Left forelimb (tissue), 1 donor: ENCODE measurements around the gene TLR5.
A peak's percentile ranks its signal among the peaks of the same experiment; 100 is the strongest.
"Not testable (repeated sequence)": the region's sequence is repeated elsewhere in the genome, so short reads cannot be mapped to it uniquely, and the experiment has no call there.

Source experiments
- DNase-seq: peaks from one replicate; pipeline ENCODE4 v3.0.0-alpha.2; 2018; ENCODE audit warnings: low spot score

The TLR5 gene, protein sequence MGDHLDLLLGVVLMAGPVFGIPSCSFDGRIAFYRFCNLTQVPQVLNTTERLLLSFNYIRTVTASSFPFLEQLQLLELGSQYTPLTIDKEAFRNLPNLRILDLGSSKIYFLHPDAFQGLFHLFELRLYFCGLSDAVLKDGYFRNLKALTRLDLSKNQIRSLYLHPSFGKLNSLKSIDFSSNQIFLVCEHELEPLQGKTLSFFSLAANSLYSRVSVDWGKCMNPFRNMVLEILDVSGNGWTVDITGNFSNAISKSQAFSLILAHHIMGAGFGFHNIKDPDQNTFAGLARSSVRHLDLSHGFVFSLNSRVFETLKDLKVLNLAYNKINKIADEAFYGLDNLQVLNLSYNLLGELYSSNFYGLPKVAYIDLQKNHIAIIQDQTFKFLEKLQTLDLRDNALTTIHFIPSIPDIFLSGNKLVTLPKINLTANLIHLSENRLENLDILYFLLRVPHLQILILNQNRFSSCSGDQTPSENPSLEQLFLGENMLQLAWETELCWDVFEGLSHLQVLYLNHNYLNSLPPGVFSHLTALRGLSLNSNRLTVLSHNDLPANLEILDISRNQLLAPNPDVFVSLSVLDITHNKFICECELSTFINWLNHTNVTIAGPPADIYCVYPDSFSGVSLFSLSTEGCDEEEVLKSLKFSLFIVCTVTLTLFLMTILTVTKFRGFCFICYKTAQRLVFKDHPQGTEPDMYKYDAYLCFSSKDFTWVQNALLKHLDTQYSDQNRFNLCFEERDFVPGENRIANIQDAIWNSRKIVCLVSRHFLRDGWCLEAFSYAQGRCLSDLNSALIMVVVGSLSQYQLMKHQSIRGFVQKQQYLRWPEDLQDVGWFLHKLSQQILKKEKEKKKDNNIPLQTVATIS

GRCh38 chr1:223142795-223143536 is at the start of gene TLR5:
Gene TLR5 (minus strand): TSS chr1:223143248. CDS start chr1:223113031, 30,217 bp downstream.
- peak; percentile 87 for DNase-seq

DNA sequence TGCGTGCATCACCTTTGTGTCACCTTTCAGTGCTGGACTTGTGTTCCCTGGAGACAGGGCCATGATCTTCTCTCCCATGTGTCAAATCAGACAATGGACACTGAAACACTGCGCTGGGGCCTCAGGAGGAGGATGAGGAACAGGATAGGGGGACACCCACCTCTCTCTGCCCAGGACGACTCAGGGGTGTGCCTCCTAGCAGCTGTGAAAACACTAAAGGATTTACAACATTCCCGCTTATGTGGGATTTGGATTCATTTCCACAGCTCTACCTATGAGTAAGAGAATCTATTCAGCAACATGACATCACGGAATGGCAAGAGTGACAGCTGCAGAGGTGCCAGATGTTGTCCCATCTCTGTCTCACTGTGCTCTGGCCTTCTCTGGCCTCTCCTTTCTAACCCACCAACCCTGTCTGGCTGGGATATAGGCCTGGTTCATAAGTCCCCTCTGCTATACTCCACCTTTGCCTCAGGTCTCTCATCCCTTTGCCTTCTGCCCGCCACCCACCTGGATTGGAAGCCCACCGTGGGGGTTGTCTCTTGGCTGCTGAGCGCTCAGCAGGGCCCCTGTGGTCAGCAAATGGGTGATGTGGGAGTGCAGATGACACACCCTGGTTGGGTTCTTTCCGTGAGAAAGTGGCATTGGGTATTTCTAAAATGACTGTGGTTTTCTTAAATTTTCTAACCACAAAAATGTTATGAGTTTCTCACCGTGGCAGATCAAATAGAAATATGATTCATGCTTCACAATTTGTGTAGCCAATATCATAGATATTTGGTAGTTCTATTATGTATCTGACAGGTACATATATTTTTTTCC is 47.1 kb upstream of the TLR5 start:
- DNase-seq: no peak

DNA sequence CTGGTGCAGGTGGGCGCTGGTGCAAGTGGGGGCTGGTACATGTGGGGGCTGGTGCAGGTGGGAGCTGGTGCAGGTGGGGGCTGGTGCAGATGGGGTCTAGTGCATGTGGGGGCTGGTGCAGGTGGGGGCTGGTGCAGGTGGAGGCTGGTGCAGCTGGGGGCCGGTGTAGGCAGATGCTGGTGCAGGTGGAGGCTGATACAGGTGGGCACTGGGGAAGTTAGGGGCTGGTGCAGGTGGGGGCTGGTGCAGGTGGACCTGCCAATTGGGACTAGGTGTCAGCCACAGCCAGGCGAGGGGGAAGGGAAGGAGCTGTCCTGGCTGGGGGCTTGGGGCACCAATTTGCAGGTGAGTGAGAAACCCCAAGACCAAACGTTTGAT is 46.5 kb upstream of the TLR5 start:
- DNase-seq: no peak

DNA sequence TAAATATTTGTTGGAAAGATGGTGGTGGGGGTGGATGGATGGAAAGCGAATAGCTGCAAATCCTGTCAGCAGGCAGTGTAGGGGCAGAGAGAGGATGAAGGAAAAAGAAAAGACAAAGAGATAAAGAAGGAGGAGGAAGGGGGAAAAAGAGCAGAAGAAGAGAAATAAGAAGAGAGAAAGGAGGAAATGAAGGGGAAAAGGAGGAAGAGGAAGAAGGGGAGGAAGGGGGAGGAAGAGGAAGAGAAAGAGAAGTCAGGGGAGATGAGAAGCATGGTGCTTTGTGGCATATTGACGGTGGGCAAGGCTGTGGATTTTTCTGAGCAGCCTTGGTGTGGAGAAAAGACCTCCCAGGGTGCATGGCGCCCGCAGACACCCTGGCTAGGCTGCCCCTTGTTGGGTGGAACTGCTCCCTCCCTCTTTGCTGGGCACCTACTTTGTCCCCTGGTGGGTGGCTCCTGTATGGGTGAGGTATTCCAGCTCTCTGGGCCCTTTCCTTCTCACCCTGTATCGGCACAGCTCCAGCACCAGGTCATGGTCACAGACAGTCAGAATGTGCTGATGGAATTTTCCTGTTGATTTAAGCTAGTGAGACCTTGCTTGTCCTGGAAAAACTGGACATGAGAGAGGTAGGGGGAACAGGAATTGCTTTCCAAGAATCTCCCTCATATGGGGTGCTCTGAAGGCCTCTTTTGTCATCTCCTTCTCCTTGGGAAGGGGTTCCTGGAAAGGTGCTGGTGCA is 45.7 kb upstream of the TLR5 start:
- DNase-seq: no peak

DNA sequence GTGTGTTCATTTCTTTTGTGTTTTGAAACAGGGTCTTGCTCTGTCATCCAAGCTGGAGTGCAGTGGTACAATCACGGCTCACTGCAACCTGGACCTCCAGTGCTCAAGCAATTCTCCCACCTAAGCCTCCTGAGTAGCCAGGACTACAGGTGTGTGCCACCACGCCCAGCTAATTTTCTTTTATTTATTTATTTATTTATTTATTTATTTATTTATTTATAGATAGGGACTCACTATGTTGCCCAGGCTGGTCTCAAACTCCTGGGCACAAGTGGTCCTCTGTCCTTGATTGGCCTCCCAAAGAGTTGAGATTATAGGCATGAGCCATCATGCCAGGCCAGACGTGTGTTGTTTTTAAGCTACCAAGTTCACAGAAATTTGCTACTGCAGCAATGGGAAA is 43.8 kb upstream of the TLR5 start:
- DNase-seq: no peak

GRCh38 chr1:223183268-223183862 is 40.3 kb upstream of the TLR5 start:
- DNase-seq: no peak

GRCh38 chr1:223180731-223181321 is 37.8 kb upstream of the TLR5 start:
- no peak for DNase-seq

DNA sequence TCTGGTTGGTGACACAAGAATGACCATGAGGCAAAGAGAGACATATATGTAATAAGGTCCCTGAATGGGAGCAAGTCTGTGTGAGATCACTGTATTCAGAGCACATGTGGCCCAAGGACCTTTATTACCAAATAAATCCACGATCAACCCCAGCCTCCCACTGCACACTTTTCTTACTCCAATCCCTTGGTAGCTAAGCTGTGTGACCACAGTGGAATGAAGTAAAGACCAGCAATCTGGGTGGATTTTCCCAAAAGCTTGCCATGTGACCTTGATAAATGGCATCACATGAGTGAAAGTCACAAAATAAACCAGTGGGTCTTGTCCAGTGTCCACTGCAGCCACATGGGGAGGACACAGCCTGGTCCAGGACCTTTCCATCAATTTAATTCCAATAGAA is 36.7 kb upstream of the TLR5 start:
- no peak for DNase-seq

DNA sequence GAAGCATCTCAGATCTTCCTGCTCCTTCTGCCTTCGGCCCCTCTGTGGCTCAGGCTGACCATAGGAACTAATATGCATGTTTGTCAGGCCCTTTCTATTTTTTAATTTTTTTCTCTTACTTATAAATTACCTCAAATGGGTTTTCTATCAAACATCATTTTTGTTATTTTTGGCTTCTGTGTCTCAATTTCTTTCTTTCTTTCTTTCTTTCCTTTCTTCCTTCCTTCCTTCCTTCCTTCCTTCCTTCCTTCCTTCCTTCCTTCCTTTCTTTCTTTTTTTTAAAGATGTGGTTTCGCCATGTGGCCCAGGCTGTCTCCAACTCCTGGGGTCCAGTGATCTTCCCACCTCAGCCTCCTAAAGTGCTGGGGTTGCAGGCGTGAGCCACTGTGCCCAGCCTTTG is 36.2 kb upstream of the TLR5 start:
- DNase-seq: no peak

GRCh38 chr1:223177681-223178080 is 34.6 kb upstream of the TLR5 start:
- no peak for DNase-seq

DNA sequence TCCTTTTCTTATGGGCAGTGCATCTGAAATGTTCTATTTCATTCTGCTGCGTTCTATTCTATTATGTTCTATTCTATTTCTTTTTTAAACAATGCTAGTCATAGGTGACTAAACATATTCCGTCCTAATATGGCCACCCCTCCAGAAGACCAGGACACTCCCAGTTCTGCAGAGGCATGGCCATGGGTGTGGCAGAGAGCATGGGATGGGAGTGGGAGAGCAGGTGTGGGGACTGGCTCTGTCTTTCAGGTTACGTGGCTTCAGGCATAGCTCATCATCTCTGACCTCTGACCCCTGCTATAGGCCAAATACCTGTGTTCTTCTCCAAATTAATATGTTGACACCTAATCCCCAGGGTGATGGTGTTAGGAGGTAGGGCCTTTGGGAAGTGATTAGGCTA is 33.4 kb upstream of the TLR5 start:
- DNase-seq: no peak

DNA sequence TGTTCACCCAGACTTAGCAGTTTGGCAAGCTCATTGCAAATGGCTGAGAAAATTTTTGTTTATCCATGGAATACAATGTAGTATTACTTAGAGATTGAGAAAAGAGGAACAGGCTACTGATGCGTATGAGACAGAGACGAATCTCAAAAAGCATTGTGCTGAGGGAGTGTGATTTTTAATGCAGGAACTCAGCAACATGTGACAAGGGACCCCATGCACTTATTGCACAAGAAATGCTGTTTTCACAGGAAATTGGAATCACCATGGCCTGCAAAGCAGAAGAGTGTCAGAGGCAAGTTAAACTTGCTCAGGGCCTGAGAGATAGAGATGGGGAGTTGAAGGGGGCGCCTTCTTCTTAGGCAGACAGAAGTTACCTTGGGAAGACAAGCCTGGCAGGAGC is 32.6 kb upstream of the TLR5 start:
- no peak for DNase-seq

DNA sequence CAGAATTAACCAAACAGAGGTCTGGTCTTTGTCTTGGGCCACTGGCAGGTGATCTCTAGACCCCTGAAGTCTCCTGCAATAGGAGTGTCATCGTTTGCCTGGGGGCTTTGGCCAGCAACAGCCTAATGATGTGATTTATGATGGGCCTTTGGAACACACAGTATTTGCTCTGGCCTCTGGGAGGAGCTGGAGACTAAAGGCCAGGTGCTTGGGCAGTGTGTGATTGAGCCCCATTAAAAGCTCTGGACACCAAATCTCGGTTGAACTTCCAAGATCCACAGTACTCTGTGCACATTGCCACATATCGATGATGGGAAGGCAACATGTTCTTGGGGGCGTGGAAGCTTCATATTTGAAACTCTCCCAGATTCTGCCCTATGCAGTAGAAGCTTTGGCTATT is 32.0 kb upstream of the TLR5 start:
- DNase-seq: no peak

DNA sequence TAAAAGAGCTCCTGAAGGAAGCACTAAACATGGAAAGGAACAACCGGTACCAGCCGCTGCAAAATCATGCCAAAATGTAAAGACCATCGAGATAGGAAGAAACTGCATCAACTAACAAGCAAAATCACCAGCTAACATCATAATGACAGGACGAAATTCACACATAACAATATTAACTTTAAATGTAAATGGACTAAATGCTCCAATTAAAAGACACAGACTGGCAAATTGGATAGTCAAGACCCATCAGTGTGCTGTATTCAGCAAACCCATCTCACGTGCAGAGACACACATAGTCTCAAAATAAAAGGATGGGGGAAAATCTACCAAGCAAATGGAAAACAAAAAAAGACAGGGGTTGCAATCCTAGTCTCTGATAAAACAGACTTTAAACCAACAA is 26.4 kb upstream of the TLR5 start:
- not testable (repeated sequence) for DNase-seq

DNA sequence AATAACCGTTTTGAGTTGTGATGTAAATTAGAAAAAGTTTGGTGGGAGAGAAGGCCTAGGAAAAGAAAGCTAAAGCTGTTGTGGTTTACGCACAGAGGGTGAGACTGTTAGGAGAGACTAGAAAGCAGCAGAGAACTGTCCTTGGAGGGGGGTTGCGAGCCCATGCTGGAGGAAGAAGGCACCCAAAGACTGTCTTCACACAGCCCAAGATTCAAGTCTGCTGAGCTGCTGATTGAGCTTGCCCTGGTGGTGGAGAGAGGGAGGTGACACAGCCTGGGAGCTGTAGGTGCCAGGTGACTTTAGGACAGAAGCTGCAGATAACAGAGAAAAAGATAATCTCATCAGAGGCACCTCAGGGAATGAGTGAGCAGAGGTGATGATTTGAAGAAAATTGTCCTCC is 18.3 kb upstream of the TLR5 start:
- DNase-seq: no peak

GRCh38 chr1:223156343-223156742 is 13.3 kb upstream of the TLR5 start:
- no peak for DNase-seq

- no peak for DNase-seq
Observed at GRCh38 chr1:223155153-223155552, 12.1 kb upstream of the TLR5 start.

- DNase-seq: no peak
Observed at GRCh38 chr1:223153177-223154119, 10.4 kb upstream of the TLR5 start.

DNA sequence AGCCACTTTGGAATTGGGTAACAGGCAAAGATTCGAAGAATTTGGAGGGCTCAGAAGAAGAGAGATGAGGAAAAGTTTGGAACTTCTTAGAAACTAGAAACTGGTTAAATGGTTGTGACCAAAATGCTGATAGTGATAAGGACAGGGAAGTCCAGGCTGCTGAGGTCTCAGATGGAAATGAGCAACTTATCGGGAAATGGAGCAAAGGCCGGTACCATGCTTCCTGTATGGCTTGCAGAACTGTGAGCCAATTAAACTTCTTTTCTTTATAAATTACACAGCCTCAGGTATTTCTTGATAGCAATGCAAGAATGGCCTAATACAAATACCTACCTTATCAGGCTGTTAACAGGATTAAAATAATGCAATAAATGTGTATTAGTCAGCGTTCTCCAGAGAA is 9.4 kb upstream of the TLR5 start:
- no peak for DNase-seq
